Mesothelial cell of epicardium (in vitro differentiated cells): ENCODE data around the gene COL23A1. TPM values are rescaled to one million over a fixed set of nuclear protein-coding genes. Genes with fewer than 3 reads are reported as not detected.

ENCODE experiments used
- DNase-seq, 2 experiments: peaks; one replicate each; pipeline ENCODE4 v3.0.0; 2021; ENCODE audit warnings: low spot score in 2 of 2; ENCODE audit not compliant: unreplicated experiment in 2 of 2
- H3K27ac Mint-ChIP-seq: 2 replicates; pipeline ENCODE4 v1.8.0; 2021; ENCODE audit warnings: mixed read lengths
- H3K27me3 Mint-ChIP-seq: 2 replicates; pipeline ENCODE4 v1.8.0; 2021; ENCODE audit warnings: low read depth, mixed read lengths
- H3K36me3 Mint-ChIP-seq: 2 replicates; pipeline ENCODE4 v1.8.0; 2021; ENCODE audit warnings: mixed read lengths
- H3K4me1 Mint-ChIP-seq: 2 replicates; pipeline ENCODE4 v1.8.0; 2021; ENCODE audit warnings: mixed read lengths
- H3K4me3 Mint-ChIP-seq: 2 replicates; pipeline ENCODE4 v1.8.0; 2021; ENCODE audit warnings: mild to moderate bottlenecking, moderate library complexity, mixed read lengths
- H3K9me3 Mint-ChIP-seq: 2 replicates; pipeline ENCODE4 v1.8.0; 2021; ENCODE audit warnings: mixed read lengths
- total RNA-seq: library from RNA; stranded (reverse); gene quantifications from 3 replicates; pipeline ENCODE4 v1.2.1, GENCODE V29; 2021
- TF ChIP-seq, protein P1 (sequence below): fragments of 200-600 bp; sonication (generic); IDR thresholded peaks from one replicate; pipeline ENCODE4 v1.5.0; 2021; ENCODE audit warnings: antibody characterized with exemption; ENCODE audit not compliant: unreplicated experiment

Gene COL23A1
- total RNA-seq, 1 donor from 2014 or later: 13.6 TPM

DNA sequence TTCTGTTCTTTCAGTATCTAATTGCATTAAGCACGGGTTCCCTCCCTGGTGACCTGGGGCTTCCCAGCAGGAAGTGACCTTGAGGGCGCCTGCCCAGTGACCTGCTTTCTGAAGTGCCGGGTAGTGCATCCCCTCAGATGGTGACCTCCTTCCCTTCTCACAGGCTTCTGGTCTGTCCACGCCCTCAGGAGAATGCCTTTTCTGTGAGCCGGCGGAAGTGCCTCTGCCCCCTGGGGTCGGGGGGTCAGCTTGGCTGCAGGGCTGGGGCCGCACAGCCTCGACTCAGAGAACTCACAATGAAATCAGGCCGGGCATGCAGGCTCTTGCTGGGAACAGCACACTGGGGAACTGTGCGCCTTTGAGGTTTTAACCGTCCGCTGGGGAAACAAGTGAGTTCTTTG is 233.1 kb downstream of the COL23A1 start:
- peak overlapping the region; percentile 92 for H3K27ac Mint-ChIP-seq
- peaks cover 9% of the 10 kb centered on the region for H3K27me3 Mint-ChIP-seq
- no peaks in the 10 kb centered on the region for H3K36me3 Mint-ChIP-seq
- H3K4me3 Mint-ChIP-seq: peak overlapping the region; percentile 54
- TF ChIP-seq, protein P1, sequence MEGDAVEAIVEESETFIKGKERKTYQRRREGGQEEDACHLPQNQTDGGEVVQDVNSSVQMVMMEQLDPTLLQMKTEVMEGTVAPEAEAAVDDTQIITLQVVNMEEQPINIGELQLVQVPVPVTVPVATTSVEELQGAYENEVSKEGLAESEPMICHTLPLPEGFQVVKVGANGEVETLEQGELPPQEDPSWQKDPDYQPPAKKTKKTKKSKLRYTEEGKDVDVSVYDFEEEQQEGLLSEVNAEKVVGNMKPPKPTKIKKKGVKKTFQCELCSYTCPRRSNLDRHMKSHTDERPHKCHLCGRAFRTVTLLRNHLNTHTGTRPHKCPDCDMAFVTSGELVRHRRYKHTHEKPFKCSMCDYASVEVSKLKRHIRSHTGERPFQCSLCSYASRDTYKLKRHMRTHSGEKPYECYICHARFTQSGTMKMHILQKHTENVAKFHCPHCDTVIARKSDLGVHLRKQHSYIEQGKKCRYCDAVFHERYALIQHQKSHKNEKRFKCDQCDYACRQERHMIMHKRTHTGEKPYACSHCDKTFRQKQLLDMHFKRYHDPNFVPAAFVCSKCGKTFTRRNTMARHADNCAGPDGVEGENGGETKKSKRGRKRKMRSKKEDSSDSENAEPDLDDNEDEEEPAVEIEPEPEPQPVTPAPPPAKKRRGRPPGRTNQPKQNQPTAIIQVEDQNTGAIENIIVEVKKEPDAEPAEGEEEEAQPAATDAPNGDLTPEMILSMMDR: no peak
- H3K4me1 Mint-ChIP-seq: peaks cover 50% of the 10 kb centered on the region
- no peak for DNase-seq
- H3K9me3 Mint-ChIP-seq: no peaks in the 10 kb centered on the region

DNA sequence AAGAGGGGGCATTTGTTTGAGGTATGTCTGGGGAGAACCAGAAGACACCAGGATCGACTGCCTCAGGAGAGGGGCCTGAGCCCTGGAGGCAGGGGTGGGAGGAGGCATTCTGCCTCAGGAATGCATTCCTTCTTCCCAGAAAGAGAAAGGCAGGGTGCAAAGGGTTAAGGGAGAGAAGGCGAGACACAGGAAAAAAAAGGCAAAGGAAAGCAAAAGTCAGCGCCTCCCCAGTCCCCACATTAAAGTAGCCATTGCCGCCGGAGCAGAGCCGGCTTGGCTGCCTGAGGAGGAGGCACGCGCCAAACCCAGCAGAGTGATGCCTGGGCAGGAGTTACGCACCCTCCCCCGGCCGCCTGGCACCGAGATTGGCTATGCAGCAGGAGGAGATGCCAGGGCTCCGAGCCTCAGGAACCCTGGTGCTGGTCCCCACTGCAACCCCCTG is 233.7 kb downstream of the COL23A1 start:
- TF ChIP-seq, protein P1: no peak
- Mint-ChIP-seq H3K27me3 (peaks cover 9% of the 10 kb centered on the region), H3K4me3 (peak overlapping the region; percentile 54), H3K36me3 (no peaks in the 10 kb centered on the region), H3K27ac (peak overlapping the region; percentile 92), H3K9me3 (no peaks in the 10 kb centered on the region), H3K4me1 (peaks cover 45% of the 10 kb centered on the region)
- peak in 1 of 2 experiments; percentile 64 for DNase-seq

DNA sequence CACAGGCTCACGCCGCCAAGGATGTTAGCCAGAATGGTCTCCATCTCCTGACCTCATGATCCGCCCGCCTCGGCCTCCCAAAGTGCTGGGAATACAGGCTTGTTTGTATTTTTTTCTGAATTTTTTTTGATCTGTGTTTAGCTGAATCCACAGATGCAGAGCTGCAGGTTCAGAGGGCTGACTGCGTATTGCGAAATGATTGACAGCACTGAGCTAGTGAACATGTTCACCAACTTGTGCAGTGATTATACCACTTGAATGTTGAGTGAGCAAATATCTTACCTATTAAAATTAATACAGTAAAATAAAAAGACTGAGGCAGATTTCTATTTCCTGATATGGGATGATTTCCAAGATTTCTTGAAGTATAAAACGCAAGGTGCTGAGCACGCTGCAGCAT is 234.5 kb downstream of the COL23A1 start:
- peaks cover 5% of the 10 kb centered on the region for H3K27me3 Mint-ChIP-seq
- H3K4me3 Mint-ChIP-seq: peak overlapping the region; percentile 54
- peak overlapping the region; percentile 92 for H3K27ac Mint-ChIP-seq
- no peak for DNase-seq
- no peaks in the 10 kb centered on the region for H3K36me3 Mint-ChIP-seq
- H3K4me1 Mint-ChIP-seq: peaks cover 50% of the 10 kb centered on the region
- TF ChIP-seq, protein P1: no peak
- no peaks in the 10 kb centered on the region for H3K9me3 Mint-ChIP-seq

DNA sequence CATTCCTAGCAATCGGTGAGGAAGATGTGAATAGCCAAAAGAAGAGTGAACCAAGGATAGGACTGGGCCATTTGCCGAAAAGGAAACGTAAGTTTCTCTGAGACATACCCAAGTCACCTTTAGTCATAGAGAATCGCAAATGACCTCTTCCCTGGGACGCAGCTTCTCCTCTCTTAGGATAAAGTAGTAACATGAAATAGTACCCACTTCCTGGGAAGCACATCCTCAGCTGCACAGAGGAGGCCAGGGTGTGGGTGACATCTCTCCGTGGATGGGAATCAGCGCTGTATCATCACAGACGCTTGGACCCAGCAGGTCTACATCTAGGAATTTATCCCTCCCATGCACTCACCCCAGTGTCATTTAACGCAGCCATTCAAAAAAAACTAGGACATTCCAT is 236.7 kb downstream of the COL23A1 start:
- Mint-ChIP-seq H3K36me3 (no peaks in the 10 kb centered on the region), H3K27me3 (no peaks in the 10 kb centered on the region), H3K4me3 (no peak overlapping the region), H3K4me1 (peaks cover 67% of the 10 kb centered on the region), H3K9me3 (no peaks in the 10 kb centered on the region), H3K27ac (no peak overlapping the region)
- no peak for DNase-seq
- TF ChIP-seq, protein P1: no peak

DNA sequence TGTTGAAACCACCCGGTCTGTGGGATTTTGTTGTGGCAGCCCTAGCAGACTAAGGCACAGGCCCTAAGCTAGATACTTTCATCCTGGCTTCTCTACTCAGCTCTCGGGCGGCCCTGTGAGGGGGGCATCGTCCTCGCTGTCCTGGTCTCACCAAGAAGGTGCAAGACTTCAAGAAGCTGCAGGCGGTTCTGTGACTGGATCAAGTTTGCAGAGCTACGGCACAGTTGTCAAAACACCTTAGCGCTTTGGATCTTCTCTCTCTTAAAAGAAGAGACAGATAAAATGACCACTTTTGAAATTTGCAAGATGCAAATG is 238.2 kb downstream of the COL23A1 start:
- no peak overlapping the region for H3K27ac Mint-ChIP-seq
- peak in 1 of 2 experiments; percentile 13 for DNase-seq
- H3K27me3 Mint-ChIP-seq: no peaks in the 10 kb centered on the region
- peaks cover 65% of the 10 kb centered on the region for H3K4me1 Mint-ChIP-seq
- no peak overlapping the region for H3K4me3 Mint-ChIP-seq
- TF ChIP-seq, protein P1: no peak
- H3K36me3 Mint-ChIP-seq: no peaks in the 10 kb centered on the region
- no peaks in the 10 kb centered on the region for H3K9me3 Mint-ChIP-seq
